HEK293 (cell line): ENCODE data around the gene NSDHL.

Experiments used
- CTCF ChIA-PET: fragments of 350-600 bp; formaldehyde crosslinking; extraction: SDS; loops from one replicate; lab custom pipeline; 2021; ENCODE audit warnings: antibody characterized with exemption; lab: Yijun Ruan, JAX
- POLR2A ChIA-PET: fragments of 300-600 bp; formaldehyde crosslinking; extraction: SDS; loops from one replicate; lab custom pipeline; 2020; ENCODE audit warnings: antibody characterized with exemption, inconsistent platforms; lab: Yijun Ruan, JAX
- H3K27ac ChIP-seq: fragments of 200-500 bp; sonication (Bioruptor generic); 2 replicates; pipeline ENCODE4 v1.5.1; 2014; ENCODE audit warnings: low read depth, low read length, control low read depth, inconsistent platforms; ENCODE audit errors: extremely low read depth
- H3K36me3 ChIP-seq, 2 experiments: fragments of 200-500 bp in 1 of 2; sonication (Bioruptor generic) in 1 of 2; 1 replicate in 1 of 2; 2 replicates in 1 of 2; pipeline ENCODE4 v1.5.1; 2014 to 2017; ENCODE audit warnings: inconsistent platforms in 2 of 2, low read length in 2 of 2; ENCODE audit not compliant: control insufficient read depth in 2 of 2, insufficient read depth in 1 of 2
- H3K4me1 ChIP-seq: fragments of 200-500 bp; sonication (Bioruptor generic); 2 replicates; pipeline ENCODE4 v1.5.1; 2014; ENCODE audit warnings: mild to moderate bottlenecking, low read length, inconsistent platforms; ENCODE audit not compliant: control insufficient read depth, insufficient read depth
- H3K4me3 ChIP-seq: 2 replicates; pipeline ENCODE4 v1.5.1; 2011; ENCODE audit warnings: low read depth, mild to moderate bottlenecking, control low read depth, low read length, moderate library complexity
- H3K9me3 ChIP-seq: fragments of 200-500 bp; sonication (Bioruptor generic); 2 replicates; pipeline ENCODE4 v1.5.1; 2014; ENCODE audit warnings: low read depth, low read length, inconsistent platforms; ENCODE audit not compliant: control insufficient read depth, insufficient read depth
- CTCF ChIP-seq: fragments of 450-650 bp; formaldehyde crosslinking; IDR thresholded peaks from 2 replicates; pipeline ENCODE4 v1.5.1; 2016; ENCODE audit warnings: missing biosample characterization, missing genetic modification characterization
- HIC1 ChIP-seq: fragments of 450-650 bp; formaldehyde crosslinking; IDR thresholded peaks from 2 replicates; pipeline ENCODE4 v1.5.1; 2016; ENCODE audit warnings: missing biosample characterization, missing genetic modification characterization
- REPIN1 ChIP-seq: fragments of 450-650 bp; formaldehyde crosslinking; IDR thresholded peaks from 2 replicates; pipeline ENCODE4 v1.5.1; 2017; ENCODE audit warnings: missing biosample characterization, missing genetic modification characterization, low read depth
- REST ChIP-seq: fragments of 450-650 bp; formaldehyde crosslinking; IDR thresholded peaks from 2 replicates; pipeline ENCODE4 v1.5.1; 2016; ENCODE audit warnings: missing biosample characterization, missing genetic modification characterization
- SP3 ChIP-seq: fragments of 450-650 bp; formaldehyde crosslinking; IDR thresholded peaks from 2 replicates; pipeline ENCODE4 v1.5.1; 2016; ENCODE audit warnings: missing biosample characterization, missing genetic modification characterization
- ZFP41 ChIP-seq: fragments of 450-650 bp; formaldehyde crosslinking; IDR thresholded peaks from 2 replicates; pipeline ENCODE4 v1.5.1; 2016; ENCODE audit warnings: missing biosample characterization, missing genetic modification characterization, borderline replicate concordance
- ZNF184 ChIP-seq: fragments of 450-650 bp; IDR thresholded peaks from 2 replicates; pipeline ENCODE4 v1.5.1; 2018; ENCODE audit warnings: missing biosample characterization, mild to moderate bottlenecking, missing genetic modification characterization
- ZNF19 ChIP-seq: fragments of 450-650 bp; formaldehyde crosslinking; IDR thresholded peaks from 2 replicates; pipeline ENCODE4; 2016; ENCODE audit warnings: missing biosample characterization, missing genetic modification characterization, low read depth
- ZNF350 ChIP-seq: fragments of 450-650 bp; formaldehyde crosslinking; IDR thresholded peaks from 2 replicates; pipeline ENCODE4 v1.5.0; 2017; ENCODE audit warnings: missing biosample characterization, mild to moderate bottlenecking, missing genetic modification characterization
- ZNF626 ChIP-seq: fragments of 450-650 bp; sonication (Bioruptor Pico); formaldehyde crosslinking; IDR thresholded peaks from 2 replicates; pipeline ENCODE4 v1.5.1; 2018; ENCODE audit warnings: missing biosample characterization, missing genetic modification characterization, inconsistent platforms
- ZNF654 ChIP-seq: fragments of 450-650 bp; formaldehyde crosslinking; IDR thresholded peaks from 2 replicates; pipeline ENCODE4 v1.5.1; 2016; ENCODE audit warnings: low read depth, missing biosample characterization, missing genetic modification characterization
- TF ChIP-seq, protein P1 (sequence below): fragments of 450-650 bp; formaldehyde crosslinking; IDR thresholded peaks from 2 replicates; pipeline ENCODE4 v1.5.1; 2016; ENCODE audit warnings: missing biosample characterization, missing genetic modification characterization
- TF ChIP-seq, protein P2 (sequence below): fragments of 450-650 bp; formaldehyde crosslinking; IDR thresholded peaks from 2 replicates; pipeline ENCODE4 v1.5.1; 2016; ENCODE audit warnings: missing biosample characterization, missing genetic modification characterization
- TF ChIP-seq, protein P3 (sequence below): fragments of 450-650 bp; formaldehyde crosslinking; IDR thresholded peaks from 2 replicates; pipeline ENCODE4 v1.5.1; 2016; ENCODE audit warnings: missing biosample characterization, missing genetic modification characterization

NSDHL gene

GRCh38 chrX:152814048-152814447 lies 16.8 kb upstream of the NSDHL start (continued):
- TF ChIP-seq REPIN1 = no peak
- TF ChIP-seq, protein P1, sequence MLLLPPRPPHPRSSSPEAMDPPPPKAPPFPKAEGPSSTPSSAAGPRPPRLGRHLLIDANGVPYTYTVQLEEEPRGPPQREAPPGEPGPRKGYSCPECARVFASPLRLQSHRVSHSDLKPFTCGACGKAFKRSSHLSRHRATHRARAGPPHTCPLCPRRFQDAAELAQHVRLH (tag by site-specific recombination) = no peak

DNA sequence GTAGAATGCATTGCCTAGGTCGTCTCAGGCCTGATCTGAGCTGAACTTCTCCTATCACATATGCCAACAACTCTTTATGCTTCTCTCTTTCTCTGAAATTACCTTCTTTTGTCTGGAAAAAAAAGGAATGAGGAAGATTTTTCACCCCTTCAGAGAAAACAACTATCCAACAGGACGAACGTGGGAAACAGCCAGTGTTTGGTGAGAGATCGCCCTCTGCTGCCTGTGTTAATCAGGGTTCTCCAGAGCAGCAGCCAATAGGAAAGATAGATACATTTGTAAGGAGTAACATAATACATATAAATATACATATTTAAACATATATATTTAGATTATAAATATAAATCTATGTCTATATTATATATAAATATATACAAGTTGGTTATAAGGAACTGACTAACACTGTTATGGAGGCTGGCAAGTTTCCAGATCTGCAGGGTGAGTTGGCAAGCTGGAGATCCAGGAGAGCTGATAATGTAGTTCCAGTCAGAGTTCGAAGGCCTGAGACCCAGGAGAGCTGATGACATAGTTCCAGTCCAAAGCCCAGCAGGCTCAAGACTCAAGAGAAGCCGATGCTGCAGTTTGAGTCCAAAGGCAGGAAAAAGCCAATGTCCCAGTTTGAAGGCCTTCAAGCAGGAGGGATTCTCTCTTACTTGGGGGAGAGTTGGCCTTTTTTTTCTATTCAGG lies 13.6 kb upstream of the NSDHL start:
- H3K9me3 ChIP-seq = no peaks in the 10 kb centered on the region
- CTCF ChIA-PET = interaction anchor here (0.6 to 3.2 kb wide), 16 partner anchors 10 to 1312 kb away, joined by 3 to 24 read pairs (median 4); partner anchors contain the start of genes CETN2 and NSDHL
- H3K36me3 ChIP-seq = no peaks in the 10 kb centered on the region
- POLR2A ChIA-PET = no interaction called here
- no peaks in the 10 kb centered on the region for H3K4me1 ChIP-seq
- peak; percentile 55 for TF ChIP-seq ZNF654 (tag by site-specific recombination)
- TF ChIP-seq CTCF (tag by site-specific recombination) = 0 out of 2 replicates have a peak, but pooled peaks have one; percentile 9
- TF ChIP-seq ZNF19 (tag by site-specific recombination) = no peak
- no peak for TF ChIP-seq ZNF184 (tag by site-specific recombination)
- no peak for TF ChIP-seq HIC1 (tag by site-specific recombination)
- TF ChIP-seq, protein P2, sequence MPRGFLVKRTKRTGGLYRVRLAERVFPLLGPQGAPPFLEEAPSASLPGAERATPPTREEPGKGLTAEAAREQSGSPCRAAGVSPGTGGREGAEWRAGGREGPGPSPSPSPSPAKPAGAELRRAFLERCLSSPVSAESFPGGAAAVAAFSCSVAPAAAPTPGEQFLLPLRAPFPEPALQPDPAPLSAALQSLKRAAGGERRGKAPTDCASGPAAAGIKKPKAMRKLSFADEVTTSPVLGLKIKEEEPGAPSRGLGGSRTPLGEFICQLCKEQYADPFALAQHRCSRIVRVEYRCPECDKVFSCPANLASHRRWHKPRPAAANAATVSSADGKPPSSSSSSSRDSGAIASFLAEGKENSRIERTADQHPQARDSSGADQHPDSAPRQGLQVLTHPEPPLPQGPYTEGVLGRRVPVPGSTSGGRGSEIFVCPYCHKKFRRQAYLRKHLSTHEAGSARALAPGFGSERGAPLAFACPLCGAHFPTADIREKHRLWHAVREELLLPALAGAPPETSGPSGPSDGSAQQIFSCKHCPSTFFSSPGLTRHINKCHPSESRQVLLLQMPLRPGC (tag by site-specific recombination) = no peak
- TF ChIP-seq, all 188 proteins: peak for 2
- Histone ChIP-seq H3K27ac (no peak overlapping the region), H3K4me3 (no peak overlapping the region)

- ChIA-PET POLR2A (interaction anchor here (0.7 kb wide), 1 partner anchor 890 kb away, joined by 4 read pairs; no protein-coding TSS in a partner anchor), CTCF (interaction anchor here (0.6 to 3.2 kb wide), 12 partner anchors 8 to 1391 kb away, joined by 3 to 24 read pairs (median 4); partner anchors contain the start of genes CETN2, GABRQ and NSDHL)
- no peak overlapping the region for H3K27ac ChIP-seq
- no peaks in the 10 kb centered on the region for H3K9me3 ChIP-seq
- TF ChIP-seq ZNF626 (tag by site-specific recombination) (no peak), SP3 (no peak), REST (tag by site-specific recombination) (no peak), ZNF350 (tag by site-specific recombination) (no peak), ZFP41 (tag by site-specific recombination) (no peak)
- TF ChIP-seq, protein P3, sequence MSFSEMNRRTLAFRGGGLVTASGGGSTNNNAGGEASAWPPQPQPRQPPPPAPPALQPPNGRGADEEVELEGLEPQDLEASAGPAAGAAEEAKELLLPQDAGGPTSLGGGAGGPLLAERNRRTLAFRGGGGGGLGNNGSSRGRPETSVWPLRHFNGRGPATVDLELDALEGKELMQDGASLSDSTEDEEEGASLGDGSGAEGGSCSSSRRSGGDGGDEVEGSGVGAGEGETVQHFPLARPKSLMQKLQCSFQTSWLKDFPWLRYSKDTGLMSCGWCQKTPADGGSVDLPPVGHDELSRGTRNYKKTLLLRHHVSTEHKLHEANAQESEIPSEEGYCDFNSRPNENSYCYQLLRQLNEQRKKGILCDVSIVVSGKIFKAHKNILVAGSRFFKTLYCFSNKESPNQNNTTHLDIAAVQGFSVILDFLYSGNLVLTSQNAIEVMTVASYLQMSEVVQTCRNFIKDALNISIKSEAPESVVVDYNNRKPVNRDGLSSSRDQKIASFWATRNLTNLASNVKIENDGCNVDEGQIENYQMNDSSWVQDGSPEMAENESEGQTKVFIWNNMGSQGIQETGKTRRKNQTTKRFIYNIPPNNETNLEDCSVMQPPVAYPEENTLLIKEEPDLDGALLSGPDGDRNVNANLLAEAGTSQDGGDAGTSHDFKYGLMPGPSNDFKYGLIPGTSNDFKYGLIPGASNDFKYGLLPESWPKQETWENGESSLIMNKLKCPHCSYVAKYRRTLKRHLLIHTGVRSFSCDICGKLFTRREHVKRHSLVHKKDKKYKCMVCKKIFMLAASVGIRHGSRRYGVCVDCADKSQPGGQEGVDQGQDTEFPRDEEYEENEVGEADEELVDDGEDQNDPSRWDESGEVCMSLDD (tag by site-specific recombination) = no peak
- no peaks in the 10 kb centered on the region for H3K4me1 ChIP-seq
- H3K4me3 ChIP-seq = no peak overlapping the region
- H3K36me3 ChIP-seq = no peaks in the 10 kb centered on the region
Measured at GRCh38 chrX:152818356-152818755, 12.5 kb upstream of the NSDHL start.
